Measurements from ENCODE around the gene RBMS1.

GRCh38 chr2:160502478-160502877 lies 8.9 kb upstream of the RBMS1 start:
- no peak for TF ChIP-seq EZH2 (IDR thresholded peaks at IDR 0.05; ENCODE audit: borderline replicate concordance, insufficient read depth, low read depth, low read length, poor library complexity, severe bottlenecking)
- TF ChIP-seq CTCF (IDR thresholded peaks at IDR 0.05) = no peak
